ENCODE results near the gene MYO10. TPM values are rescaled to one million over a fixed set of nuclear protein-coding genes. Genes with fewer than 3 reads are reported as not detected.

The MYO10 gene
- total RNA-seq, 2 donors from 2014 or later: 24.7 to 77.0 TPM

DNA sequence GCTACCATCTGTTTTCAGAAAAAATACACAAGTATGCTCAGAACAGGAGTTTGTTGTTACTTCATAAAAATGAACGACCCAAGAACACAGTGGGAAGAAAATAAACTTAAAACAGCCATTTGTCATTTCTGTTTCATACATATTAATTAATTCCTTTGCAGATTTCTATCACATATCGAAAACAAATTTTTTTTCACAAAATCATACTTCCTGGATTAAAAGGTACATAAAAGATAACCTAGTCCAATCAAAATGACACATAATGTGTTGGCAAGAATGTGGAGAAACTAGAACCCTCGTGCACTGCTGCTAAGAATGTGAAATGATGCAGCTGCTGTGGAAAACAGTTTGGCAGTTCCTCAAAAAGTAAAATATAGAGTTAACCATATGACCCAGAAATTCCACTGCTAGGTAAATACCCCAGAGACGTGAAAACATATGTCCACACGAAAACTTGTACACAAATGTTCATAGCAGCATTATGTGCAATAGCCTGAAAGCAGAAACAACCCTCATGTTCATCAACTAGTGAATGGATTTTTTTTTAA is 46.0 kb downstream of the MYO10 start:
- no peak for DNase-seq (ENCODE audit: low spot score)
- no peaks in the 10 kb centered on the region for H3K9me3 ChIP-seq
- H3K27ac ChIP-seq: peak overlapping the region in 1 of 2 donors; percentile 30
- H3K4me1 ChIP-seq (replicated peaks): peaks cover 9% of the 10 kb centered on the region
- 16% methylated on average over 5 of the region's 5 CpGs for WGBS
- intact Hi-C loops (cut with DNase I): no loop called here
- H3K4me3 ChIP-seq: no peak overlapping the region
- H3K36me3 ChIP-seq: no peaks in the 10 kb centered on the region
- H3K27me3 ChIP-seq (replicated peaks; ENCODE audit: insufficient read depth): no peaks in the 10 kb centered on the region
- TF ChIP-seq, protein P1, sequence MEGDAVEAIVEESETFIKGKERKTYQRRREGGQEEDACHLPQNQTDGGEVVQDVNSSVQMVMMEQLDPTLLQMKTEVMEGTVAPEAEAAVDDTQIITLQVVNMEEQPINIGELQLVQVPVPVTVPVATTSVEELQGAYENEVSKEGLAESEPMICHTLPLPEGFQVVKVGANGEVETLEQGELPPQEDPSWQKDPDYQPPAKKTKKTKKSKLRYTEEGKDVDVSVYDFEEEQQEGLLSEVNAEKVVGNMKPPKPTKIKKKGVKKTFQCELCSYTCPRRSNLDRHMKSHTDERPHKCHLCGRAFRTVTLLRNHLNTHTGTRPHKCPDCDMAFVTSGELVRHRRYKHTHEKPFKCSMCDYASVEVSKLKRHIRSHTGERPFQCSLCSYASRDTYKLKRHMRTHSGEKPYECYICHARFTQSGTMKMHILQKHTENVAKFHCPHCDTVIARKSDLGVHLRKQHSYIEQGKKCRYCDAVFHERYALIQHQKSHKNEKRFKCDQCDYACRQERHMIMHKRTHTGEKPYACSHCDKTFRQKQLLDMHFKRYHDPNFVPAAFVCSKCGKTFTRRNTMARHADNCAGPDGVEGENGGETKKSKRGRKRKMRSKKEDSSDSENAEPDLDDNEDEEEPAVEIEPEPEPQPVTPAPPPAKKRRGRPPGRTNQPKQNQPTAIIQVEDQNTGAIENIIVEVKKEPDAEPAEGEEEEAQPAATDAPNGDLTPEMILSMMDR (IDR thresholded peaks at IDR 0.05): no peak
- TF ChIP-seq POLR2AphosphoS5 (IDR thresholded peaks at IDR 0.05) (no peak), POLR2A (IDR thresholded peaks at IDR 0.05) (no peak)

DNA sequence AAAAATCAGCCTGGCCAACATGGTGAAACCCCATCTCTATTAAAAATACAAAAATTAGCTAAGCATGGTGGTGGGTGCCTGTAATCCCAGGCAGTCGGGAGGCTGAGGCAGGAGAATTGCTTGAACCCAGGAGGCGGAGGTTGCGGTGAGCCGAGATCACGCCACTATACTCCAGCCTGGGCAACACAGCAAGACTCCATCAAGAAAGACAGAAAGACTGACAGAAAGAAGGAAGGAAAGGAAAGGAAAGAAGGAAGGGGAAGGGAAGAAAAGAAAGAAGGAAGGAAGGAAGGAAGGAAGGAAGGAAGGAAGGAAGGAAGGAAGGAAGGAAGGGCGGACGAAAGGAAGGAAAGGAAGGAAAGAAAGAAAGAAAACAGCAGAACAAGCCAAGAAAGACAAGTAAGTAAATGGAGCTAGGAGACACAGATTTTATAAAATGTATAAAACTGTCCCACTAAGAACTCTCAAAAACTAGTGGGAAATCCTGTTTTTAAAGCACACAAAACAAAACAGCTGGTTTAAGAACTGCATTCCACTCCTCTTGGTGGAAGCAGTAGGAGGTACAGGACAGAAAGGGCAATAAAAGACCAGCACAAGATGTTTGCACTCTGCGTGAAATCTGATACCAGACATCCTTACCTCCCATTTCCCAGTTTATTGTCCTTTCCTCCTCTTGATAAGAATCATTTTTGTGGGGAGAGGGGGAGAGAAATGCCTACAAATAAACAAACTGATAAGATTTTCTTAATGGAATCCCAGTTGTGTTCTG is 46.7 kb downstream of the MYO10 start:
- Histone ChIP-seq H3K27ac (peak overlapping the region; percentile 30 to 47), H3K36me3 (no peaks in the 10 kb centered on the region), H3K27me3 (replicated peaks; ENCODE audit: insufficient read depth) (no peaks in the 10 kb centered on the region), H3K4me1 (replicated peaks) (peaks cover 9% of the 10 kb centered on the region), H3K4me3 (no peak overlapping the region), H3K9me3 (no peaks in the 10 kb centered on the region)
- TF ChIP-seq POLR2AphosphoS5 (IDR thresholded peaks at IDR 0.05) (peak; percentile 72), POLR2A (IDR thresholded peaks at IDR 0.05) (no peak)
- TF ChIP-seq, protein P1 (IDR thresholded peaks at IDR 0.05): no peak
- peak; percentile 32 for DNase-seq (ENCODE audit: low spot score)
- 69% methylated on average over 8 of the region's 8 CpGs for WGBS
- intact Hi-C loops (cut with DNase I): no loop called here

DNA sequence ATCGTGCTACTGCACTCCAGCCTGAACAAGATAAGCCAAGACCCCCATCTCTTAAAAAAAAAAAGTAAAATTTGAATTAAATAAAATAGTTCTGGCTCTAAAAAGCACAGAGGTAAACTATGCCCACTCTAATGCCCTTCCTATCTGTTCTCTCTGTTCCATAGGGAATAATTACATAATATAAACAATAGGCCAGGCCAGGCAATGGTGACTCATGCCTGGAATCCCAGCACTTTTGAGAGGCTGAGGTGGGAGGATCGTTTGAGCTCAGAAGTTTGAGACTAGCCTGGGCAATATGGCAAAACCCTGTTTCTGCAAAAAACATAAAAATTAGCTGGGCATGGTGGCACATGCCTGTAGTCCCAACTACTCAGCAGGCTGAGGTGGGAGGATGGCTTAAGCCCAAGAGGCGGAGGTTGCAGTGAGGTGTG is 47.4 kb downstream of the MYO10 start:
- Histone ChIP-seq H3K4me3 (no peak overlapping the region), H3K9me3 (no peaks in the 10 kb centered on the region), H3K27ac (no peak overlapping the region), H3K27me3 (replicated peaks; ENCODE audit: insufficient read depth) (no peaks in the 10 kb centered on the region), H3K36me3 (no peaks in the 10 kb centered on the region), H3K4me1 (replicated peaks) (peaks cover 14% of the 10 kb centered on the region)
- WGBS: 61% methylated on average over 3 of the region's 3 CpGs
- DNase-seq (ENCODE audit: low spot score): no peak
- intact Hi-C loops (cut with DNase I): no loop called here
- TF ChIP-seq, protein P1 (IDR thresholded peaks at IDR 0.05): no peak
- TF ChIP-seq POLR2A (IDR thresholded peaks at IDR 0.05) (no peak), POLR2AphosphoS5 (IDR thresholded peaks at IDR 0.05) (no peak)

DNA sequence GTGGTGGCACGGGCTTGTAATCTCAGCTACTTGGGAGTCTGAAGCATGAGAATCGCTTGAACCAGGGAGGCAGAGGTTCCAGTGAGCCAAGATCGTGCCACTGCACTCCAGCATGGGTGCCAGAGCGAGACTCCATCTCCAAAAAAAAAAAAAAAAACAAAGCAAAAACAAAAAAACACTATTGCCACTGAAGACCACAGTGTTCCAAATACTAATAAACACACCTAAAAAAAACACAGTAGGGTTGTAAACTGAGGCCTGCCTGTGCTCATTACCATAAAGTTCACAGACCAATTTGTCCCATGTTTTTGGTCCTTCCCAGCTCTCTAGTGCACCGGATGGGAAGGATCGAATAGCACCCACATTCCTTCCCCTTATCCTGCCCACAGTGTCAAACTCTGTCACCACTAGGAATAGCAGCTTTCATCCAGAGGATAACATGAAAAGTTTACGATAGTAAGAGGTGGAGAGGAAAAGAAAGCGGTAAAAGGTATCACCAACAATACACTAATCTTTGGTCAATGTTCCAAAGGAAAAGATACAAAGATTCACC is 49.2 kb downstream of the MYO10 start:
- DNase-seq (ENCODE audit: low spot score): no peak
- intact Hi-C loops (cut with DNase I): no loop called here
- no peak overlapping the region for H3K27ac ChIP-seq
- WGBS: 92% methylated on average over 8 of the region's 8 CpGs
- H3K4me1 ChIP-seq (replicated peaks): peaks cover 16% of the 10 kb centered on the region
- no peak for TF ChIP-seq POLR2A (IDR thresholded peaks at IDR 0.05)
- TF ChIP-seq, protein P1 (IDR thresholded peaks at IDR 0.05): no peak
- no peaks in the 10 kb centered on the region for H3K9me3 ChIP-seq
- no peaks in the 10 kb centered on the region for H3K36me3 ChIP-seq
- H3K4me3 ChIP-seq: no peak overlapping the region
- H3K27me3 ChIP-seq (replicated peaks; ENCODE audit: insufficient read depth): no peaks in the 10 kb centered on the region
